Omental fat pad (tissue), 4 donors: Measurements from ENCODE around the gene TSPAN31. TPM values are rescaled to one million over a fixed set of nuclear protein-coding genes. Genes with fewer than 3 reads are reported as not detected.

Source experiments
- ATAC-seq: fragments of 150-250 bp; one replicate; pipeline ENCODE4 v1.9.1; 2016; ENCODE audit warnings: mild to moderate bottlenecking, moderate library complexity; ENCODE audit not compliant: low FRiP score
- DNase-seq: peaks from one replicate; pipeline ENCODE4 v3.0.0-alpha.2; 2019; ENCODE audit warnings: low spot score
- CTCF ChIP-seq, 3 donors: fragments of 450-650 bp; IDR thresholded peaks; one replicate each; pipeline ENCODE4 v1.5.1; 2016 to 2017; ENCODE audit warnings: antibody characterized with exemption in 3 of 3, mild to moderate bottlenecking in 3 of 3, moderate library complexity in 2 of 3
- total RNA-seq, 4 donors: library from RNA; depleted of rRNA; stranded (reverse); fragments of >200 nt; gene quantifications; one replicate each; pipeline ENCODE4 v1.1.0, GENCODE V29; 2016

The TSPAN31 gene
- total RNA-seq, 4 donors from 2014 or later = 41.8 to 70.7 (median 65.7) TPM

DNA sequence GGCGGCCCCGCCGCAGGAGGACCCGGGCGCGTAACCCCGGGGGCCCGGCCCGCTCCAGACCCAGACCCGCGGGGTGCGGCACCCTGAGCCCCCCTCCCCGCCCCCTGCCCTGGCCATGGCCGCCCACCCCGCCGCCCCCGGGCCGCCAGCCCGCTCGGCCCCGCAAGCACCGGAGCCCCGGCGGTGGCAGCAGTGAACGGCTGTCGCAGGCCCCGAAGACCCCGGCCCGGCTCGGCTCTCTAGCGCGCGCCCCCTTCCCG is 10.3 kb downstream of the TSPAN31 start:
- TF ChIP-seq CTCF (IDR thresholded peaks at IDR 0.05) = no peak
- DNase-seq = no peak
- no peak for ATAC-seq

- TF ChIP-seq CTCF (IDR thresholded peaks at IDR 0.05) = no peak
- ATAC-seq (no peak), DNase-seq (no peak)
Measured at GRCh38 chr12:57755454-57756372, 10.9 kb downstream of the TSPAN31 start.

- ATAC-seq (no peak), DNase-seq (no peak)
- no peak for TF ChIP-seq CTCF (IDR thresholded peaks at IDR 0.05)
Measured at GRCh38 chr12:57756406-57757341, 11.8 kb downstream of the TSPAN31 start.

GRCh38 chr12:57757771-57758170 is 12.9 kb downstream of the TSPAN31 start:
- no peak for TF ChIP-seq CTCF (IDR thresholded peaks at IDR 0.05)
- DNase-seq = no peak
- ATAC-seq = no peak

GRCh38 chr12:57758552-57759359 is 13.9 kb downstream of the TSPAN31 start:
- no peak for ATAC-seq
- DNase-seq = no peak
- no peak for TF ChIP-seq CTCF (IDR thresholded peaks at IDR 0.05)

GRCh38 chr12:57759360-57759980 is 14.6 kb downstream of the TSPAN31 start:
- no peak for TF ChIP-seq CTCF (IDR thresholded peaks at IDR 0.05)
- DNase-seq = no peak
- ATAC-seq = no peak
